Stomach smooth muscle (tissue), 2 donors: ENCODE measurements around the gene REV3L.
"Not testable (repeated sequence)": the region's sequence is repeated elsewhere in the genome, so short reads cannot be mapped to it uniquely, and the experiment has no call there.

Experiments
- H3K27ac ChIP-seq: one replicate; pipeline ENCODE4 v1.7.0; 2013; ENCODE audit warnings: mild to moderate bottlenecking, low read length, inconsistent platforms
- H3K27me3 ChIP-seq, 2 donors: one replicate each; pipeline ENCODE4 v1.7.0; 2013; ENCODE audit warnings: low read length in 2 of 2; ENCODE audit not compliant: insufficient read depth in 2 of 2, control insufficient read depth in 1 of 2
- H3K36me3 ChIP-seq, 2 donors: one replicate each; pipeline ENCODE4 v1.7.0; 2013; ENCODE audit warnings: low read length in 2 of 2; ENCODE audit not compliant: control insufficient read depth in 2 of 2, insufficient read depth in 2 of 2
- H3K4me1 ChIP-seq: one replicate; pipeline ENCODE4 v1.7.0; 2013; ENCODE audit warnings: low read length; ENCODE audit not compliant: control insufficient read depth, insufficient read depth
- H3K4me3 ChIP-seq, 2 donors: one replicate each; pipeline ENCODE4 v1.7.0; 2013; ENCODE audit warnings: low read length in 2 of 2
- H3K9ac ChIP-seq, 2 donors: one replicate each; pipeline ENCODE4 v1.7.0; 2013; ENCODE audit warnings: low read length in 2 of 2, mild to moderate bottlenecking in 1 of 2
- H3K9me3 ChIP-seq, 2 donors: one replicate each; pipeline ENCODE4 v1.7.0; 2013; ENCODE audit warnings: low read length in 2 of 2; ENCODE audit not compliant: control insufficient read depth in 2 of 2
- donor health status: healthy.
- donor health status: Pancreatic carcinoma.

REV3L gene

DNA sequence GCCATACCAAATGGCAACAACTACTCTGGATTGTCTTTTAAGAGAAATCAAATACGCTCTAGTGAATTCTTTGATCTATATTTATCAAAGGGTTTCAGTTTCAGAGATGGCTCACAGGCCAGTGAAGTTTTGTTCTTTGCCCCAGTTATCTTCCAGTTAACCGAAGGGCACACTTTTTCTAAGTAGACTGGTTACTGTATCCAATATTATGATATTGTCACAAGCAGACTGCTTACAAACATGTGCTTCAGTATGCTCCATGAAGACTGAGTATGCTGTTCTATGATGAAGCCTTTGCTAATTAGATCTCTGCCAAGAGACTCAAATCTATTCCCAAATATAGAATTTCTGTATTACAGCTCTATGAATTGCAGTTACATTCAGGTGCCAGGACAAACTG is 181.1 kb downstream of the REV3L start:
- peak overlapping the region in 1 of 2 donors; percentile 3 for H3K4me3 ChIP-seq
- peak overlapping the region; percentile 3 for H3K27ac ChIP-seq
- H3K9me3 ChIP-seq = no peaks in the 10 kb centered on the region
- peaks cover 5 to 13% of the 10 kb centered on the region in 2 donors for H3K36me3 ChIP-seq
- peaks cover 4% of the 10 kb centered on the region for H3K4me1 ChIP-seq
- H3K9ac ChIP-seq = no peak overlapping the region
- H3K27me3 ChIP-seq = no peaks in the 10 kb centered on the region

- H3K27me3 ChIP-seq, H3K4me1 ChIP-seq, H3K9me3 ChIP-seq, H3K4me3 ChIP-seq, H3K36me3 ChIP-seq, H3K9ac ChIP-seq: not testable (repeated sequence)
- H3K27ac ChIP-seq = peak overlapping the region; percentile 3
Measured at GRCh38 chr6:111300938-111301800, 181.8 kb downstream of the REV3L start.

DNA sequence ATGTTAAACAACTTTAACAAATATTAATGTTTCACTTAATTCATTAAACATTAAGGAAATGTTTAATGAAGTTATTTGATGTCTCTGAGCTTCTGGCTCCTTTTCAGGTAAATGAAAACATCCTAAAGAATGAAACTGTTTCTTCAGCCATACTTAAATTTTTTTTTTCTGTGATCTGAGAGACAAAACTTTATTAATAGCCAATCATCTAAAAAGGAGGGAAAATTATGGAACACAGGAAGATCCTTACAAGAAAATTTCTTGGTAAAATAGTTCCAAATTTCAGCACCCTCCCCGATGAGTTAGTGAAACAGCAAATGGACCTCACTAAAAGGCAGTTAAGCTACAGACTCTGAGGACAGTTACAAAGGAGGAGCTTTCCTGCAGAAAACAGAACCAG is 185.2 kb downstream of the REV3L start:
- Histone ChIP-seq H3K9me3 (no peaks in the 10 kb centered on the region), H3K27me3 (no peaks in the 10 kb centered on the region), H3K9ac (no peak overlapping the region), H3K36me3 (peaks cover 2 to 4% of the 10 kb centered on the region in 2 donors), H3K27ac (no peak overlapping the region), H3K4me3 (no peak overlapping the region), H3K4me1 (peaks cover 3% of the 10 kb centered on the region)

GRCh38 chr6:111294374-111294967 is 188.5 kb downstream of the REV3L start:
- no peaks in the 10 kb centered on the region for H3K27me3 ChIP-seq
- no peak overlapping the region for H3K27ac ChIP-seq
- H3K9me3 ChIP-seq = no peaks in the 10 kb centered on the region

GRCh38 chr6:111291336-111292259 is 191.4 kb downstream of the REV3L start:
- Histone ChIP-seq H3K9me3 (no peaks in the 10 kb centered on the region), H3K27ac (no peak overlapping the region), H3K27me3 (no peaks in the 10 kb centered on the region), H3K4me1 (no peaks in the 10 kb centered on the region), H3K36me3 (peaks cover 0 to 3% of the 10 kb centered on the region in 2 donors), H3K9ac (no peak overlapping the region), H3K4me3 (no peak overlapping the region)

More at GRCh38 chr6:111294374-111294967, 188.5 kb downstream of the REV3L start:
- Histone ChIP-seq H3K36me3 (peaks cover 0 to 3% of the 10 kb centered on the region in 2 donors), H3K4me1 (no peaks in the 10 kb centered on the region), H3K4me3 (no peak overlapping the region), H3K9ac (no peak overlapping the region)

DNA sequence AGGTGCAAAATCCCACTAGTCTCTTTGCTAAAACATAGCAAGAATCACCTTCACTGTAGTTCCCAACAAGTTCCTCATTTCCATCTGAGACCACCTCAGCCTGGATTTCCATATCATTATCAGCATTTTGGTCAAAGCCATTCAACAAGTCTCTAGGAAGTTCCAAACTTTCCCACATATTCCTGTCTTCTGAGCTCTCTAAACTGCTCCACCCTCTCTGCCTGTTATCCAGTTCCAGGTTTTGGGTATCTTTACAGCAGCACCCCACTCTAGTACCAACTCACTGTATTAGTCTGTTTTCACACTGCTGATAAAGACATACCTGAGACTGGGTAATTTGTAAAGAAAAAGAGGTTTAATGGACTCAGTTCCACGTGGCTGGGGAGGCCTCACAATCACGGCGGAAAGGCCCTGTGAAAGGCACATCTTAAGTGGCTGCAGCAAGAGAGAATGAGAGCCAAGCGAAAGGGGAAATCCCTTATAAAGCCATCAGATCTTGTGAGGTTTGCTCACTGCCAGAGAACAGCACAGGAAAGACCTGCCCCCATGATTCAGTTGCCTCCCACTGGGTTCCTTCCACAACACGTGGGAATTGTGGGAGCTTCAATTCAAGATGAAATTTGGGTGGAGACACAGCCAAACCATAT is 192.2 kb downstream of the REV3L start:
- H3K4me3 ChIP-seq, H3K4me1 ChIP-seq, H3K27me3 ChIP-seq, H3K36me3 ChIP-seq, H3K9ac ChIP-seq, H3K9me3 ChIP-seq, H3K27ac ChIP-seq: not testable (repeated sequence)

- not testable (repeated sequence) for H3K9ac ChIP-seq, H3K9me3 ChIP-seq, H3K27ac ChIP-seq, H3K36me3 ChIP-seq, H3K4me3 ChIP-seq, H3K4me1 ChIP-seq, H3K27me3 ChIP-seq
Measured at GRCh38 chr6:111284356-111284755, 198.7 kb downstream of the REV3L start.

GRCh38 chr6:111283707-111284106 is 199.3 kb downstream of the REV3L start:
- Histone ChIP-seq H3K36me3 (peaks cover 2 to 3% of the 10 kb centered on the region in 2 donors), H3K27me3 (no peaks in the 10 kb centered on the region), H3K27ac (no peak overlapping the region), H3K9ac (no peak overlapping the region), H3K4me1 (no peaks in the 10 kb centered on the region), H3K9me3 (no peaks in the 10 kb centered on the region), H3K4me3 (no peak overlapping the region)

DNA sequence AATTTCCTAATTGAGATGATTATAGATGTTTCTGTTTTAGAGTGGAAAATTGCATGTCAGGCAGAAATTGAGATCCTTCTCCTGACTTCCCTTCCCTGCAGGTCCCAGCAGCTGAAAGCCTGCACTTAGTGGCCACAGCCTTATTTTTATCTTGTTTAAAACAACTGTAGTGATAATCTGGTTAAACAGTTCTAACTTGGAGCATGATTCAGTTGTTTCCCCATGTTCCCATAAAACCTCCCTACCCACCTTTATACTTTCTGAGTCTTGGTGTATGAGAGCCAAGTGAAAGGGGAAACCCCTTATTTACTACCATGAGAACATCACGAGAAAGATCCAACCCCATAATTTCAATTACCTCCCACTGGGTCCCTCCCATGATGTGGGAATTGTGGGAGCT is 200.5 kb downstream of the REV3L start:
- Histone ChIP-seq H3K4me1 (no peaks in the 10 kb centered on the region), H3K9me3 (no peaks in the 10 kb centered on the region), H3K9ac (no peak overlapping the region), H3K4me3 (no peak overlapping the region), H3K27me3 (no peaks in the 10 kb centered on the region), H3K27ac (no peak overlapping the region), H3K36me3 (peaks cover 2 to 3% of the 10 kb centered on the region in 2 donors)

GRCh38 chr6:111280445-111280955 is 202.5 kb downstream of the REV3L start:
- Histone ChIP-seq H3K4me1 (no peaks in the 10 kb centered on the region), H3K4me3 (no peak overlapping the region), H3K36me3 (peaks cover 12 to 14% of the 10 kb centered on the region in 2 donors), H3K27ac (no peak overlapping the region), H3K27me3 (no peaks in the 10 kb centered on the region), H3K9me3 (peaks cover 0 to 1% of the 10 kb centered on the region in 2 donors), H3K9ac (no peak overlapping the region)
